GM19397 (cell line): ENCODE measurements around the gene CNNM2.
"Not testable (repeated sequence)": the region's sequence is repeated elsewhere in the genome, so short reads cannot be mapped to it uniquely, and the experiment has no call there.

Source experiments
- ATAC-seq: cut with Tn5 transposase; IDR thresholded peaks from one replicate; pipeline ENCODE4 v1.9.1; 2021; ENCODE audit warnings: mild to moderate bottlenecking, moderate library complexity; ENCODE audit not compliant: unreplicated experiment

Gene CNNM2

DNA sequence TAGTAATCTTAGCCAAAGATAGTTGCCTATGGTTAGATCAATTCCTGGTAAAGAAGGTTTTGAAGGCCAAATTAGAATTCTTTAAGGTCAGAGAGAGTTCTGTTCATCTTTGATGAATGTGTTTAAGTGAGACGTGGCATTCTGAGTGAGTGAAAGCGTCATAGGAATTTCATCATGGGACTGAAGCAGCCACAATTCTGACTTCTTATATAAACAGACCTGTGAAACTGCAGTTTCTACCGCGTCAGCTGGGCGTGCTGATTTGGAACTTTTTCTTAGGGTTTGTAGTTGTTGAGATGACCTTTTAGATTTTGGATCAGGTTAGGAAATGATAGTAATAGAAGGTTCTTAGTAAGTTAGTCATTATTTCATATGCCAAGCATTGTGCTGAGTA, 103.8 kb downstream of the CNNM2 start:
- ATAC-seq, result no peak

DNA sequence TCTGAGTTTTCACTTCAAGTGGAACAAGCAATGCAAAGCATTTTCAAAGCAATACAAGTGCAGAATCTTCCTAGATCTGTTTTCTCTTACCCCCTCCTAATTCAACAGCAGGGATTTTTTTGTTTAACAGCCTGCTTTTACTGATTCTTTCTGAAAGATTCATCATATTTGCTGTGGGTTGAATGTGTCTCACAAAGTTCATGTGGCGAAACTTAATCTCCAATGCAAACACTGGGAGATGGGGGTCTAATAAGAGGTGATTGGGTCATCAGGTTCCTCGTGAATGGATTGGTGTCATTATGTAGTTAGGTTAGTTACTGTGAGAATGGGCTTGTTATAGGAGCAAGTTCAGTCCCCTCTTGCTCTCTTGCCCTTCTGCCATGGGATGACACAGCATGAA, 107.6 kb downstream of the CNNM2 start:
- no peak for ATAC-seq

DNA sequence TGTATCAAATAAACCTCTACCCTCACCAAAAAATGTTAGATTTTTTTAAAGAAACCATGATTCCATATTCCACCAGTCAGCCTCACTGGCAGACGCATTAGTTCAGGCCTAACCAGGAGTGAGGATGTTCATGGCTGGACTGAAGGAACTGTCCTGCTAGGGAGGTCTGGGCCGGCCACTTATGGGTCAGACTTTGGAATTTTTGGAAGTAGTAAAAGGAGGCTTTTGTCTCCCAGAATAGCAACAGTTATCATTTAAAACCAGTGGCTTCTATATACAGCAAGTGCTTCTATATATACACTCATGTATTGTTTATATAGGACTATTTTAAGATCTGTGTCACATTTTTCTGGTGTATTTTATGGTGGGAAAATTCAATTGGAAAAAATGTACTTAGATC, 120.5 kb downstream of the CNNM2 start:
- ATAC-seq, result no peak

DNA sequence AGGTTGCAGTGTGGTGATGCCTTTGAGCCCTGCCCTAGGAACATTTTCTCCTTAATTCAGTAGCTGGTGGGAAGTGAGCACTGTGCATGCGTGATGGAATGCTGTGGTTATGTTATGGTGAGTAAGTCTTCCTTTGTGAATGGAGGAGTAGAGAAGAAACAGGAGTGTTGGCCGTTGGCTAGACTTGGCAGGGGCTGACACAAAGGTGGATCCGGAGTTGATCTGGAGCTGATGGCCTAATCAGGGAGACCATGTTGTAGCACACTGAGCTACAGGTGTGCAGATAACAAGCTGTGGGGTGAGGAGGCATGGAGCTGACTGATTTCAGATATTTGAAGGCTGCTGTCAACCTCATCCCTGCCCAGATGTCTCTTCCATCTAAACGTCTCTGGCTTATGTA, 122.3 kb downstream of the CNNM2 start:
- no peak for ATAC-seq

DNA sequence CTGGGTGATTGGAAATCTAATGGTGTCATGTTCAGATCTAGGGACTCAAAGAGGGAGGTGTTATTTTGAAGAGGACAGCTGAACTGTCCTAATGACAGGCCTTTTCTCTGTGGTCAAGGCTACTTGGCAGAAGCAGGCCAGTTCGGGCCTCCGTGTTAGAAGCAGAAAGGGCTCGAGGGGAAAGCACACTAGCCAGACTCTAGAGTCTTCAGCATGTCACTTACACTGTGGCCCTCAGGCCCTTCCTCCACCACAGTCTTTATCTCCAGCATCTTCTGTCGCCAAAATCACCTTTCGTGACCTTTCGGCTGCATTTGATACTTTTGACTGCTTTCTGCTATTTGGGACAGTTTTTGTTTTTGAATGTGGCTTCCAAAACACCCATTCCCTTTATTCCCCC, 123.3 kb downstream of the CNNM2 start:
- ATAC-seq, result no peak

DNA sequence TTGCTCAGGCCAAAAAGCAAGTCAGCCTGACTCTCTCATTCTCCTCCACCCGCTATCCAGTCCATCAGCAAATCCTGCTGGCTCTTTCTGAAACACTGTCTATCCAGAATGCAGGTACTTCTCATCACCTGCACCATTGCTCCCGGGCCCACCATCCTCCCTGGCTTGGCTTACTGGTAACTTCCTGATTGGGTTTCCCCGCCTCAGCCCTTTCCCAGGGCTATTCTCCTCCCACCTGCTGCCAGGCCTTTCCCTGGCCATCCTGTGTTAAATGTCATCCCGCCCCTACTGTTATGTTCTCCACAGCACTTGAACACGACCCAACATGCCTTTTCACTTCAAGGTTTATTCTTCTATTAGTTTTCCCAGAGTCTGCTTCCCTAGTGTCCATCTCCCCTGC, 124.0 kb downstream of the CNNM2 start:
- ATAC-seq, result no peak

DNA sequence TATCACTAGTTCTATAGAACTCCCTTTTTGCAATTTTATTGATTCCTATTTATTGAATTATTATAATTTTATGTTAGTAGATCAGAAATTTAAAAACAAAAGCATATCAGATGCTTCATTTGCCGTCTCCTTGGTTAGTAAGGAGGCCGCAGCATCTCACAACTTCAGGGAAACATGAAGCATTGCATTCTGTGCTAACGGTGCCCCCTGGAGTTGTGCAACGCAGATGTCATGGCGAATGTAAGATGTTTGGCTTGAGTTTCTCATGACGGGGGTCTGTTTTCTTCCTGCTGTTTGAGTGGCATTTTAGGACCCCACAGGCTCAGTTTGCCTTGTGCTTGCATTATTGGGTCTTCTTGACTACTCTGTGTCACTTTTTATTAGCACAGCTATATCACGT, 124.8 kb downstream of the CNNM2 start:
- ATAC-seq, result no peak

DNA sequence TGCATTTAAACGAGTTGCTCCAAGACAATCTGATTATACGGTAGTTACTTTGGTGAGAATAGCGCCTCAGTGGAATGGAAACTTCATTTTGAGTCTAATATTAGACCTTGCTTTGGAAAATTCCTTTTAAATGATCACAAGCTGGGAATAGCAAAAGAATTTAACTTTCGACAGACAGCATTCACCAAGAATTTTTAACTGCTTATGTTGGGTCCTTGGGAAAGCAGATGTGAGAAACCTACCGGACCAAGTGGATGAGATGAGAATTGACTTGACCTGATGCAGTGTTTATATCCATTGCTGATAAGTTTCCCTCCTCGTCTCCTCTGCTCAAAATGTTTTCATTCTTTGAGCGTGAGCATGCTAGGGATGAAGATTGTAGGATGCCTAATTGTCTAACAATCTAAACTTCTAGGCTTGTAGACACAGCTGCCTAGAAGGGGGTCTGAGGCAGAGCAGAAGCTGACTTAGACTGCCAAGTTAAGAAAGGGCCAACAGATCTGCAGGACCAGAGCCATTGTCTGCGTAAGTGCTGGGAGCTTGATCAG, 126.9 kb downstream of the CNNM2 start:
- no peak for ATAC-seq

DNA sequence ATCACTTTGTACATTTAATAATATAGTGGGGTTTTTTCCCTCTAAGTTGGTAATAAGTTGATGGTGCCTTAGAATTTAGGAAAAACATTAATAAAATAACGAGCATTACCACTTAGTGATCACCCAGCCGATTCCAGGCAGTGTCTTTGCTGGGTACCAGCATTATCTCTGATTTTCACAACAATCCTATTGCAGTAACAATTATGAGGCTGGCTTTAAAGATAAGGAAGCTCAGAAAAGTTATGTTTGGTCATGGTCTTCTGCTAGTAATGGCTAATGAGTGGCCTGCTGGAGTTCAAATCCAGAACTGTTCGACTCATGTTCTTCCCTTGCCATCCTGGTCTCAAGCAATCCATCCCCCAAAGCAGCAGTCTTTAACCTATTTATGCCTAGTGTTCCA, 127.9 kb downstream of the CNNM2 start:
- ATAC-seq, result no peak

DNA sequence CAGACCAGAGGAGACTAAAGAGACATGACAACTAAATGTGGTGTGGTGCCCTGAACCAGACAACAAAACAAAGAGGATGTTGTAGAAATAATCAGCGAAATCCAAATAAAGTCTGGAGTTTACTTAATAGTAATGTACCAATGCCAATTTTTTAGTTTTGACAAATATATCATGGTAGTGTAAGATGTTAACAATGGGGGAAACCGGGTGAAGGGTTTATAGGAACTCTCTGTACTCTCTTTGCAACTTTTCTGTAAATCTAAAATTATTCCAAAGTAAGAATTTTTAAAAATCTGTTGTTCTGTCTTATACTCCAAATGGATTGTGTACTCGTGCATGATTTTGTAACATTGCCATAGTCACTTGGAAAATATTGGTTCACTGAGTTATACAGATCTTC, 129.3 kb downstream of the CNNM2 start:
- no peak for ATAC-seq

DNA sequence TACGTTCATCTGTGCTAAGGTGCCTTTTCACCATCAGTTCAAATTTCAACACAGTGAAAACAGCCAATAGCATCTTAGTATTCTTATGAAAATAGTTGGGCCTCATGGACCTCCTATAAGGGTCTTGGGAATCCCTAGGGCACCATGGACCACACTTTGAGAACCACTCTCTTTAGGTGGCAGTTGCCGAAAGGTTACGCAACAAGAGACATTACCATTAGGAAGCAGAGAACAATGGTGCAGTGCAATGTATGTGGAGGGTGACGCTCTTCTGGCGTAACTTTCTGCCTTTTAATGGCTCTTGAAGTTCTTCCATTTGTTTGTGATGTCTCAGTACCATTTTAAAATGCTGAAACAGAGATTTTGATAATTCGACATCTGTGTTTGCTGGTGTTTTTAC, 131.1 kb downstream of the CNNM2 start:
- no peak for ATAC-seq

DNA sequence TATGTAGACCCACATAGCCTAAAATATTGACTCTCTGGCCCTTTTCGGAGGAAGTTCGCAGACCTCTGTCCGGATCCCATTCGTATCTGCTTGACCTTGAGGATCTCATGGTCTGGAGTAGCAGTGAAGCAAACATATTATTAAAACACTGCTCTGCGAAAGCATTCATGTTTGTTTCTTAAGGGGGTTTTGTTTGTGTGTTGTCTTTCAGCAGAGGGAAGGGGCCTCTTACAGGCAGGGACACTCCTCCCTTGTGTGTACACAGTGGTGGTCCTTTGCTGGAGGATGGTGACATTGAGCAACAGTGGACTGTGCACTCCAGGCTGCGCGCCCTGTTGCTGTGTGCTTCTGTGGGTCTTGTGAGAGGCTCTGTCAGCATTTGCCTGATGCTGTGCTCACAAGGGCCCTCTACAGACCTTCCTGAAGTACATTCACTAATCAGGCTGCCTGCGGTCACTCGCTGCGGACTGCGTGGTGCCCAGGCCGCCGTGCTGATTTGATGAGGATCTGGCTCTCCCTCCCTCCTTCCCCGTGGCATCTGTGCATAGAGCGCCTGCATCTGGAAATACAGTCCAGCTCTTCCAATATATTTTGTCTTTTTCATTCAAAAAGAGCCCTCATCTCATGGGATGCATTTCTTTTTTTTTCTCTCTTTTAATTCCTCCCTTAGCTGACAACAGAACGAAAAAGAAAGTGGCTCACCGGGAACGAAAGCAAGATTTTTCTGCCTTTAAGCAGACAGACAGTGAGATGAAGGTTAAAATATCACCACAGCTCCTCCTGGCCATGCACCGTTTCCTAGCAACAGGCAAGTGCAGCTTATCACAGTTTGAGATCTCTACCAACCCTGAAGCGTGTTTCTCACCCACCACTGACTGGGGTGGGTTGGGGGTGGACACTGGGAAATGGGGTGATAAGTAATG, 135.8 kb downstream of the CNNM2 start:
- peak; percentile 63 for ATAC-seq

DNA sequence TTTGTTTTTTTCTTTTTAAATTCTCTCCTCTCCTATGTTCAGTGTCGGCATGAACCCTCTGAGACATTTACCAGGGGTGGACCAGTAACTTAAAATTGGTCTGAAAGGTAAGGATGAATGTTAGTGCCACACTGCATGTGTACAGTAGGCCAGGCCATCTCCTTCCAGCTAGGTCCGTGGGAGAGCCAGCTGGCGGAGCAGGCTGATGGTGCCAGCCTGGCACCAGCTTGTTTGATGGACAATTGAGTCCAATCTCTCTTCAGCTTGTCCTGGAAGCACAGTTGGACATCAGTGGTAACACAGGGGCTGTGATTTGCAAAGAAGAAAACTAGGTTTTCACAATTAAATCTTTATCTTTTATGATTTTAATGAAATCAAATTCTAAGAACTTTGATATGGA, 136.5 kb downstream of the CNNM2 start:
- no peak for ATAC-seq

DNA sequence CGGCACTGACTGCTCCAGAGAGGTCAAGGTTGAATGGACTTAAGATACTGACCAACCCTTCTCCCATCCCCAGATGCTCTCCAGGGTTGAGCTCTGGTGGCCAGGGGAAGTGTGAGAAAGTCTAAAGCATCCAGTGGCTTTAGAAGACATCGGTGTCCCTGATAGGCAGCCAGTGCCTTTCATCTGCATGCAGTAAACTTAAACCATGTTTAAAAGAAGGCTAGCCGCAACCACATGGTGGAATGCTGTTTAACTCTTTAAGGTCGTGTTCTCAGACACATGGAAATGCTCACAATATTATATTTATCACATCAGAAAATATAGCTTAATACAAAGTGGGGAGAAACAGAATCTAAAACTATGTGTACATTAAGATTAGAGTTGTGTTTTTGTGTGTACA, 137.0 kb downstream of the CNNM2 start:
- no peak for ATAC-seq

DNA sequence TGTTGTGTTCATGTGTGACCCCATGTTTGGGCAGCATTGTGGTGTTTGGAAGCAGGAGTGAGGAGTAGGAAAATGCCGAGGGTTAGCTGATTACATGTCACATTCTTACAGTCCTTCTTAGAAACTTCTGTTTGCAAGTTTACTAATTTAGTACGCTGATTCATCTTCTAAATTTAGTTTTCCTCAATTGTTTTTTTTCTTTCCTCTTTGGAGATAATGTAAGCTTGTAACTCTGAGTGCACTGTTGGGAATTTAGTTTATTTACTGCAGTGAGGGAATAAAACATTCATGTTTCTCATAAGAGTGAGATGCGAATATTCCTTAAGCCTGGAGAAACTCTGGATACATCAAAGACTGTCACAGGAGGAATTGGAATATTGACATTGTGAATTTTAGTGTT, 139.9 kb downstream of the CNNM2 start:
- no peak for ATAC-seq

DNA sequence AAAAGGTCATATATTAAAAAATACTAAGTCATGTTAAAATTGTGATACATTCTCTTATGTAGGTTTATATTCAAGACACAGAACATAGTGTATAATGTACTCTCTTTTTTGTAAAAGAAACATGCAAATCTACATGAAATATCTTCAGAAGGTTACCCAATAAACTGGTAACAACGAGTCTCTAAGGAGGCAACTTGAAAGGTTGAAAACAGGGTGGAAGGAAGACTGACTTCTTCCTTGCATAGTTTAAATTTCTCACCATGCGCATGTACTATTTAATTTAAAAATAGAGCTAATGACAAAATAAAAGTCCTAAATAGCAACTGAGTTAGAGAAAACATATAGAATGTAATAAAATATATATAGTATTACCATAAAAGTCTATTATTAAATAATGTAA, 142.5 kb downstream of the CNNM2 start:
- ATAC-seq, result no peak

DNA sequence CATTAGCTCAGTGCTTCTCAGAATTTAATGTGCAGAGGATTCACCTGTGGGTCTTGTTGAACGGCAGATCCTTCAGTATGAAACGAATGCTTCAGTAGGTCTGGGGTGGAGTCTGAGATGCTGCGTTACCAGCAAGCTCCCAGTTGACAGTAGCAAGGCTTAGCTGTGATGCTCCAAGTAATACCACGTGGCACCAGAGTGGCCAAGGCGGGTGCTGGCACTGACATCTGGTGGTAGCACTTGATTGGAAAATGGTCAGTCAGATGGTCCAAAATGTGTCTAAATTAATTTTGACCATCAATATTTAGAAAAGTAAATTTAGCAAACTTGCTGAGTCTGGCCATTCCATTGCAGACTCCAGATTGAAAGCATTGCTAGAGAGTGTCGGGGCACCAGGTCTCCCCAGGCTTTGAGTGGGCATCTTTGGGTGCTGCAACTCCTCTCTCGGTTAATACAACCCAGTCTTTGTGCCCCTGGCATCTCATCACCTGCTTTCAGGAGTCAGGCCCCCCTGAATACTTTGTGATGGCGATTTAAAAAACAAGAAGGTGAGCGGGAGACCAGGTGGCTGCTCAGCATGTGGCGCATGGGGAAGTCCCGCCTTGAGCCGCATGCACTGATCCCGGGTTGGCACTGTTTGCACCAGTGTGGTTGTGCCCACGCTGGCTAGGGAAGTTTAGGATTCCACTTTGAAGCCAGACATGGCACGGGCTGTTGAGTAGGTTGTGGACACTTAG, 144.9 kb downstream of the CNNM2 start:
- no peak for ATAC-seq

DNA sequence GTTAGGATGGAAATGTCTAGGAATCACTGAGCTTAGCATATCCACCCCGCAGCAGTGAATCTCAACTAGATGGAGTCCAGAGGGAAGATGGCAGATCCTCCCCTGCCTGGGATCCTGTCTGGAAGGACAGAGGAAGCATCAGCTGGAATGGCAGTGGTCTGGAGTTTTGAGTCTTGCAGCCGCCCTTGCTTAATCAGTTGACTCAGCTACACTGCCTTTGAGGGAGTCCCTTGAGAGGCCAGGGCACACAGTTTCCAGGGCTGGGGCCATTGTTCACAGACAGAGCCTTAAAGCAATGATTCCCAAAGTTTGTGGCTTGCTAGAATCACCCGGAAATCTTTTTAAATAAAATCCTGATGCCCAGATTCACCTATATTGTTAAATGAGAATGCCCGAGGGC, 146.9 kb downstream of the CNNM2 start:
- no peak for ATAC-seq

DNA sequence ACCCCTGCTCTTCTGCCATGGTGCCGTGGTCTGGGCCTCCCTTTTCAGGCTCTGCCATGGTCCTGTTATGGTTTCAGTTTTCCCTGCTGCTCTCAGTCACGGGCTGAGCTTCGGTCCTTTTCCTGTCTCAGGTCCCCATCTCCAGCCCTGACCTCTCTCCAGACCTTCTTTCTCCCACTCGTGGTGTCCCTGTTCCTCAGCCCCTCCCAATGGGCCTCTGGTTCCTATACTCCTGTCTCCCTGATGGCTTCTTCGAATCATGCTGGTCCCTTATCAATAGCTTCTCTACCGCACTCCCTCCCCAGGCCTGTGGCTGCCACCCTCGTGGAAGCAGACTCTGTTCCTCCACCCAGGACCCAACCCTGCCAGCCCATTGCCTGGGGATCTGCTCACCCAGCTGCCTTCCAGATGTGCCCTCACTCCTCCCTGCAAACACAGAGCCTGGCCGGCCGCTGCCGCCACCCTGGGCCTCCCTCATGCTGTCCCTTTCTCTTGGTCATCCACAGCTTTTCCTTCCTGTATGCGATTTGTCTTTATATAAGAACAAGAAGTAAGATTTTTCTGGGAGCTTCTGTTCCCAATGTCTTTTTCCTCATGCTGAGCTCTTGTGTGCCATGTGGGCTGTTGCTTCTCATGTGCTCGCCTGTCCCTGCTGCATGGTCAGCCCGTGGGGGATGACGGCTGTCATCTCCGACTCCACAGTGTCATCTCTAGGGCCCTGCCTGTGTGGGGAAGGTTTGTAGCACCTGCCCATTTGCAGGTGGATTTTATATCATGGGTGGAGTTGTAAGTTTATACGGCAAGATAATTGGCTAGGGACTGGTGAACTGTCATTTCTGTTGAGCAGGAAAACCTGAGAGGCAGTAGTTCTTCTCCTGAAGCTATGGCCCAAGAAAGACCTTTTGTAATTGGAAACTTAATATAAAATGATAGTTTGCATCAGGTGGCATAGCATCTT, 148.3 kb downstream of the CNNM2 start:
- ATAC-seq, result no peak

DNA sequence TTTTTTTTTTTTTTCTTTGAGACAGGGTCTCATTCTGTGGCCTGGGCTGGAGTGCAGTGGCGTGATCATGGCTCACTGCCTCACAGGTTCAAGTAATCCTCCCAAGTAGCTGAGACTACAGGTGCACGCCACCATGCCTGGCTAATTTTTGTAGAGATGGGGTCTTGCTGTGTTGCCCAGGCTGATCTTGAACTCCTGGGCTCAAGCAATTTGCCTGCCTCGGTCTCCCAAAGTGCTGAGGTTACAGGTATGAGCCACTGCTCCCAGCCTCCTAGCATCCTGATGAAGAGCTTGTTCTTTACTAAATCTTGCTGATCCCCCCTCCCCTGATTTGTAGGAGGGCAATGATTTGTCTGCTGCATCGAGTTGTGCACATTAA, 149.0 kb downstream of the CNNM2 start:
- not testable (repeated sequence) for ATAC-seq

DNA sequence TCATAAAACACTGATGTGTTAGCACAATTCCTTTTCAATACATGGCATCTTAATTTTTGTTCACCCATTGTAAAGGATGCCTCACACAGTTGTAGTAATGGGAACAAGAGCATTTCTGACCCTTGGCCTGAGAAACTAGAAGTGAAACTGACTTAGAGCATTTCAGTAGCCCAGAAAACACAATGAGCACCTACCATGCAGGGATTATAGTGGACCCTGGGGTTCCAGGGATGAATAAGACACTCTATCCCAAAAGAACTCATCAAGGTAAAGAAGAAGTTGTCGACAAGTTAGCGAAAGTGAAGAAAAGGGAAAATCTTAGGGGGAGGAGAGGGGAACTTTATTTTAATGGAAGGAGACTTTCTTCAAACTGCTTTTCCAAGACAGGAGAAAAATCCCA, 149.4 kb downstream of the CNNM2 start:
- ATAC-seq, result no peak
